Mesothelial cell of epicardium (in vitro differentiated cells): ENCODE results near the gene HOXD10. TPM values are rescaled to one million over a fixed set of nuclear protein-coding genes. Genes with fewer than 3 reads are reported as not detected.

Experiments
- DNase-seq, 2 experiments: peaks; one replicate each; pipeline ENCODE4 v3.0.0; 2021; ENCODE audit warnings: low spot score in 2 of 2; ENCODE audit not compliant: unreplicated experiment in 2 of 2
- H3K27ac Mint-ChIP-seq: 2 replicates; pipeline ENCODE4 v1.8.0; 2021; ENCODE audit warnings: mixed read lengths
- H3K27me3 Mint-ChIP-seq: 2 replicates; pipeline ENCODE4 v1.8.0; 2021; ENCODE audit warnings: low read depth, mixed read lengths
- H3K36me3 Mint-ChIP-seq: 2 replicates; pipeline ENCODE4 v1.8.0; 2021; ENCODE audit warnings: mixed read lengths
- H3K4me1 Mint-ChIP-seq: 2 replicates; pipeline ENCODE4 v1.8.0; 2021; ENCODE audit warnings: mixed read lengths
- H3K4me3 Mint-ChIP-seq: 2 replicates; pipeline ENCODE4 v1.8.0; 2021; ENCODE audit warnings: mild to moderate bottlenecking, moderate library complexity, mixed read lengths
- H3K9me3 Mint-ChIP-seq: 2 replicates; pipeline ENCODE4 v1.8.0; 2021; ENCODE audit warnings: mixed read lengths
- CTCF ChIP-seq: fragments of 200-600 bp; sonication (generic); IDR thresholded peaks from one replicate; pipeline ENCODE4 v1.5.0; 2021; ENCODE audit warnings: antibody characterized with exemption; ENCODE audit not compliant: unreplicated experiment
- microRNA-seq: library from miRNA; unstranded; fragments of <30 nt; microRNA quantifications from one replicate; pipeline ENCODE4 v1.2.0, GENCODE V29; 2021; ENCODE audit warnings: inconsistent platforms, mixed read lengths
- total RNA-seq: library from RNA; stranded (reverse); gene quantifications from 3 replicates; pipeline ENCODE4 v1.2.1, GENCODE V29; 2021

HOXD10 gene
- total RNA-seq, 1 donor from 2014 or later, result 3.2 TPM

- peaks cover 16% of the 10 kb centered on the region for H3K4me1 Mint-ChIP-seq
These were observed 48.9 kb downstream of the HOXD10 start for GRCh38 chr2:176165370-176166050.

GRCh38 chr2:176166272-176166671 is 49.7 kb downstream of the HOXD10 start:
- peaks cover 97% of the 10 kb centered on the region for H3K27me3 Mint-ChIP-seq
- H3K4me3 Mint-ChIP-seq, result no peak overlapping the region
- H3K9me3 Mint-ChIP-seq, result no peaks in the 10 kb centered on the region
- peaks cover 16% of the 10 kb centered on the region for H3K4me1 Mint-ChIP-seq
- no peaks in the 10 kb centered on the region for H3K36me3 Mint-ChIP-seq
- no peak overlapping the region for H3K27ac Mint-ChIP-seq
- DNase-seq, result no peak
- no peak for TF ChIP-seq CTCF

More at GRCh38 chr2:176165370-176166050, 48.9 kb downstream of the HOXD10 start:
- Mint-ChIP-seq H3K36me3 (no peaks in the 10 kb centered on the region), H3K4me3 (peak overlapping the region; percentile 33), H3K27ac (no peak overlapping the region), H3K27me3 (peaks cover 97% of the 10 kb centered on the region), H3K9me3 (no peaks in the 10 kb centered on the region)
- no peak for TF ChIP-seq CTCF
- no peak for DNase-seq

GRCh38 chr2:176167398-176167797 is 50.8 kb downstream of the HOXD10 start:
- Mint-ChIP-seq H3K4me1 (peaks cover 18% of the 10 kb centered on the region), H3K27ac (no peak overlapping the region), H3K9me3 (no peaks in the 10 kb centered on the region), H3K27me3 (peaks cover 97% of the 10 kb centered on the region), H3K4me3 (no peak overlapping the region), H3K36me3 (no peaks in the 10 kb centered on the region)
- no peak for TF ChIP-seq CTCF
- DNase-seq, result no peak

GRCh38 chr2:176169181-176169580 is 52.6 kb downstream of the HOXD10 start:
- Mint-ChIP-seq H3K4me3 (no peak overlapping the region), H3K27me3 (peaks cover 98% of the 10 kb centered on the region), H3K27ac (no peak overlapping the region), H3K36me3 (no peaks in the 10 kb centered on the region), H3K4me1 (peaks cover 17% of the 10 kb centered on the region), H3K9me3 (no peaks in the 10 kb centered on the region)
- TF ChIP-seq CTCF, result no peak
- no peak for DNase-seq

Small RNA genes within 50 kb of the gene (microRNA-seq; reads per million reads assigned to microRNA genes)
- gene MIR10B, result 2,794 reads per million, percentile 87 among the genes with 10 or more reads in this experiment

Other genes starting within 250 kb of the HOXD10 start
- 29.4 to 31.7 TPM (median 30.2 TPM) in 3 replicates for gene LNPK, start 114.5 kb upstream of the HOXD10 start, total RNA-seq
- 0.07 to 0.09 TPM in 2 of 3 replicates, not detected in the other for gene EVX2, start 32.8 kb upstream of the HOXD10 start, total RNA-seq
- gene HOXD13, start 24.1 kb upstream of the HOXD10 start, total RNA-seq, result 0.49 to 0.63 TPM (median 0.56 TPM) in 3 replicates
- gene HOXD12, start 17.0 kb upstream of the HOXD10 start, total RNA-seq, result 0.27 to 0.40 TPM (median 0.27 TPM) in 3 replicates
- 1.9 to 3.0 TPM (median 2.2 TPM) in 3 replicates for gene HOXD11, start 9.5 kb upstream of the HOXD10 start, total RNA-seq
- gene HOXD9, start 5.9 kb downstream of the HOXD10 start, total RNA-seq, result 0.93 to 1.2 TPM (median 1.1 TPM) in 3 replicates
- gene HOXD8, start 12.9 kb downstream of the HOXD10 start, total RNA-seq, result 0.29 to 0.58 TPM (median 0.40 TPM) in 3 replicates
- 0.67 to 1.4 TPM (median 1.3 TPM) in 3 replicates for gene HOXD4, start 34.8 kb downstream of the HOXD10 start, total RNA-seq
- gene HOXD3, start 40.5 kb downstream of the HOXD10 start, total RNA-seq, result 0.93 to 1.1 TPM (median 1.1 TPM) in 3 replicates
- gene HOXD1, start 71.9 kb downstream of the HOXD10 start, total RNA-seq, result not detected in 3 replicates
- gene MTX2, start 152.7 kb downstream of the HOXD10 start, total RNA-seq, result 28.8 to 33.2 TPM (median 29.9 TPM) in 3 replicates